Stimulated activated CD8-positive, alpha-beta memory T cell treated with anti-CD3 and anti-CD28 coated beads, Interleukin-4, amount 100 ng/mL, for 4 hours (primary cell): ENCODE data around the gene YPEL3.
"Not testable (repeated sequence)": the region's sequence is repeated elsewhere in the genome, so short reads cannot be mapped to it uniquely, and the experiment has no call there.

Experiments
- DNase-seq, 2 donors: peaks; one replicate each; pipeline ENCODE4 v3.0.0-alpha.2; 2020; ENCODE audit warnings: low read depth in 2 of 2, low spot score in 1 of 2

YPEL3 gene

GRCh38 chr16:30117768-30118167, 21.8 kb upstream of the YPEL3 start:
- no peak for DNase-seq

DNA sequence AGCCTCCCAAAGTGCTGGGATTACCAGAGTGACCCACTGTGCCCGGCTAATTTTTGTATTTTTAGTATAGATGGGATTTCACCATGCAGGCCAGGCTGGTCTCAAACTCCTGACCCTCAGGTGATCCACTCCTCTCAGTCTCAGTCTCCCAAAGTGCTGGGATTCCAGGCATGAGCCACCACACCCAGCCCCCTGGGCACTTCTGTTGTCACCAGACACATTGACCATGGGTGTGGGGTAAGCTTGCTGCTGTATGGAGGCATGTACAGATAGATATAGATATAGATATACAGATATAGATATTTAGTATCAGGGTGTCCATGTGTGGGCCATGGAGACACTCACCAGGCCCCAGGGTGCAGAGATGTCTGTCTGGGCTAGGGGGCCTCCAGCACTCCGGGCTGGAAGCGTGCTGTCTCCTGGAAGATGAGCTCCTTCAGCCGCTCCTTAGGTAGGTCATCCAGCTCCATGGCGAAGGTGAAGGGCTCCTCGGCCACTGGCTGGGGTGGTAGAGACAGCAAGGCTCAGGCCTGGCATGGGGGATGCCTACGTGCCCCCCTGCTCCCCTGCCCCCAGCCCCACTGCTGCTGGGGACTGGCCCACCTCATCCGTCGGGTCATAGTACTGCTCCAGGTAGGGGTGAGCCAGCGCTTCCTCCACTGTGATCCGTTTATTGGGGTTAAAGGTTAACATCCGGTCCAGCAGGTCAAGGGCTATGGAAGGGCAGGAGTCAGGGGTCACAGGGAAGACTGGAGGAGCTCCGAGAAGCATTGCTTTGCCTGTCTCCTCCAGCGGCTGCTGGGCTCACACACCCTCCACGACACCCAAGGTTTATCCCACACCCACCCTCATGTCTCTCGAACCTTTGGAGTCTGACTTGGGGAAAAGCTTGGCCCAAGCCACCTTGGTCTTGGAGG, 20.5 kb upstream of the YPEL3 start:
- no peak for DNase-seq

DNA sequence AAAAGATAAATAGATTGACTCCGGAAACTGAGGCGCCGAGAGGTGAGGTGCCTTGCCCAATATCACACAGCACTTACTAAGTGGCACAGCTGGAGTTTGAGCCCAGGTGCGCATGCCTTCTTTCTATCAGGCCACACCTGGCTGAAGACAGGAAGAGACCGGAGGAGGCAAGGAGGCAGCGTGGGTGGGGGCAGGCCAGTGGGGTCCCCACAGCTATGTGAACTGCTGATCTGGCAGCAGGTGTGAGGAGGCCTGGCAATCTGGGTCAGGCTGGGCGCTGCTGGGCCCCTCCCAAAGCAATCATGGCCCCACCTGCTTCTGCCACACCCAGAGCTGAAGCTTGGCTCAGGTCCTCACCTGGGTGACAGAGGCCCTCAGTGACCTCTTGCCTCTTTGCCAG, 19.2 kb upstream of the YPEL3 start:
- DNase-seq = no peak

- not testable (repeated sequence) for DNase-seq
Measured at GRCh38 chr16:30114833-30115232, 18.8 kb upstream of the YPEL3 start.

GRCh38 chr16:30114411-30114810, 18.4 kb upstream of the YPEL3 start:
- no peak for DNase-seq

GRCh38 chr16:30113711-30114333, 17.8 kb upstream of the YPEL3 start:
- DNase-seq = no peak

- no peak for DNase-seq
Measured at GRCh38 chr16:30113031-30113710, 17.2 kb upstream of the YPEL3 start, which contains the start of gene GDPD3. Gene GDPD3 (minus strand): TSS chr16:30113537. CDS start chr16:30113478, 59 bp downstream.

DNA sequence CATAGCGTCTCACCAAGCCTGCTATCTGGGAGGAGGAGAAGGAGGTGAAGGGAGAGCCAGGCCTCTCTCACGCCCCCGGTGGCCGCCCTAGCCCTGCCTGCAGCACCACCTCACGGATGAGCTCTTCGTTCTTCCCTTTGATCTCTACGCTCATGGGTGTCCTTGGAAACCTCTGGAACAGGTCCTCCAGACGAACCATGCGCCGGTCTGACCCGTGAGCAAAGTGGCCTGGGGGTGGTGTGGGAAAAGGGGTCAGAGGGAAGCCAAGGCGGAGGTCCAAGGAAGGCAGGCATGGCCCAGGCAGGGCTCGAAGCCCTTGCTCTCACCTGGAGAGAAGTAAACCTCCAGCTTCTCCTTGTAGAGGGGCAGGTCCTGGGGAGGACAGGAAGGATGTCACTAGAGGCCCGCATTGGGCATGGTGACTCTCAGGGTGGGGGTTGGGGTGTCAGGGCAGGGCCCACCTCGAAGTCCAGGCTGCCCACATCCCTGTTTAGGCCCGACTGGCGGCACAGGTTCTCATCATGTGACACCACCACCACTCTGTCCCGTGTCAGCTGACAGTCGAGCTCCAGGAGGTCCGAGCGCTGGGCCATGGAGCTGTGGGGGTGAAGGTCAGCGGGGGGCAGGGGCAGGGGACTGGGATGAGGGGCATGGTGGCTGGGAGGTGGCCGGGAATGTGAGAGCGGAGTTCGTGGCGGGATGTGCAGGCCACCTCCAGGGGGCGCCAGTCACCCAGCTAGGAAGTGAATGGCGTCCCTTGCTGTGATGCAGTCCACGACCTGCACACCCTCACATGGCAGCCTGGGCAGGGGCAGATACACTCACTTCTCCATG, 16.4 kb upstream of the YPEL3 start:
- no peak for DNase-seq

DNA sequence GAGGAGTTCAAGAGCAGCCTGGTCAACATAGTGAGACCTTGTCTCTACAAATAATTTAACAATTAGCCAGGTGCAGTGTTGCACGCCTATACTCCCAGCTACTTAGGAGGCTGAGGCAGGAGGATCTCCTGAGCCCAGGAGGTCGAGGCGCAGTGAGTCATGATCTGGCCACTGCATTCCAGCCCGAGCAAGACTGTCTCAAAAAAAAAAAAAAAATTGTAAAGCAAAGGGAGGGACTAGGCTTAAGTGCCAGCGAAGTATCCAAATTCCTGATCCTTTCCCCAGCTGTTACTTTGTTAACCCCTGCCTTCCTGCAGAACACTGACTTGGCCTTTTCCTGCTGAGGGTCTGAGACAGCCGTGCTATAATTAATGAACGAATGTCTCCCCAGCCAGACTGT, 14.6 kb upstream of the YPEL3 start:
- no peak for DNase-seq

GRCh38 chr16:30108059-30108850, 12.2 kb upstream of the YPEL3 start:
- DNase-seq = no peak

- no peak for DNase-seq
Measured at GRCh38 chr16:30104492-30104891, 8.5 kb upstream of the YPEL3 start.

- no peak for DNase-seq
Measured at GRCh38 chr16:30104090-30104489, 8.1 kb upstream of the YPEL3 start.

GRCh38 chr16:30096862-30097563, 1.0 kb upstream of the YPEL3 start:
- no peak for DNase-seq

GRCh38 chr16:30095166-30096078, 591 bp downstream of the YPEL3 start:
- DNase-seq = no peak

DNA sequence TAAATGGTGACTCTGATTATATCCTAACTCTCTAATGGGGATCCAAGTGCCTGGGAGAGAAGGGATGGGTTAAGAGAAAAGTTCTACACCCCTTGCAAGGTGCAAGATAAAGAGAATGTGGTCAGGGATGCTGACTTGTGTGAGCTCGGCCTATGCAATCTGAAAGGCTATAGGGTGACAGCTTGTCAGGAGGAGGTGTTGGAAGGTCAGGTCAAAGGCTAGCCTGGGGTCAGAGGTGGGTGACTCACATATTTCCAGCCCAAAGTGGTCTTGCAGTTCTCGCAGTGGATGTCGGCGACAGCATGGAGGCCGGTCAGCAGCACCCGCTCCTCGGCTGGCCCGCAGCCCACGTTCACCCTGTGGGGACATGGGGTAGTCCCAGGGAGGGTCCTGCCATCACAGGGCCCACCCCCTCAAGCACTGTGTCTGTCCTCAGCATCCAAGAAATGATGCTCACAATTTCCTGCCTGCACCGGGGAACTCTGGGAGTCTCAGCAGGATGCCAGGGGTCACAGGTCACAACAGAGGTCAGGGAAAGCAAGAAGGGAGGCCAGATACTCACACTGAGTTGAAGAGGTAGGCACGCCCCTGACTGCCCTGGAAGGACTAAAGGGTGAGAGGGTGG, 1.4 kb downstream of the YPEL3 start:
- DNase-seq = no peak

GRCh38 chr16:30092373-30093010, 3.5 kb downstream of the YPEL3 start:
- peak in 1 of 2 donors; percentile 34 for DNase-seq
